MM.1S (cell line): ENCODE measurements around the gene ANKRD16.
A peak's percentile ranks its signal among the peaks of the same experiment; 100 is the strongest.

Source experiments
- DNase-seq: peaks from one replicate; pipeline ENCODE4 v3.0.0-alpha.2; 2015
- H2AFZ ChIP-seq: fragments of 300-600 bp; sonication (generic); 2 replicates; pipeline ENCODE4 v1.6.0; 2016; ENCODE audit warnings: antibody characterized with exemption, low read length
- H3F3A ChIP-seq: fragments of 300-600 bp; sonication (generic); 2 replicates; pipeline ENCODE4 v1.6.1; 2016; ENCODE audit warnings: mild to moderate bottlenecking, antibody characterized with exemption, low read length, moderate library complexity, mixed read lengths; ENCODE audit not compliant: insufficient read depth
- H3K27ac ChIP-seq: fragments of 300-600 bp; sonication (generic); 2 replicates; pipeline ENCODE4 v1.5.1; 2016; ENCODE audit warnings: mild to moderate bottlenecking, low read length
- H3K27me3 ChIP-seq: fragments of 300-600 bp; sonication (generic); replicated peaks from 2 replicates; pipeline ENCODE4 v1.6.0; 2016; ENCODE audit warnings: low read length; ENCODE audit not compliant: insufficient read depth
- H3K36me3 ChIP-seq: fragments of 300-600 bp; sonication (generic); replicated peaks from 2 replicates; pipeline ENCODE4 v1.6.1; 2016; ENCODE audit warnings: mild to moderate bottlenecking, low read length, mixed read lengths; ENCODE audit not compliant: insufficient read depth
- H3K4me1 ChIP-seq: fragments of 300-600 bp; sonication (generic); 2 replicates; pipeline ENCODE4 v1.6.1; 2016; ENCODE audit warnings: low read length, mixed read lengths
- H3K4me2 ChIP-seq: fragments of 300-600 bp; sonication (generic); 2 replicates; pipeline ENCODE4 v1.6.0; 2016; ENCODE audit warnings: low read depth, low read length
- H3K4me3 ChIP-seq: fragments of 300-600 bp; sonication (generic); 2 replicates; pipeline ENCODE4 v1.5.1; 2016; ENCODE audit warnings: low read length, mixed read lengths
- H3K79me2 ChIP-seq: fragments of 300-600 bp; sonication (generic); 2 replicates; pipeline ENCODE4 v1.6.1; 2016; ENCODE audit warnings: mixed run types, low read length, mixed read lengths
- H3K9ac ChIP-seq: fragments of 300-600 bp; sonication (generic); 2 replicates; pipeline ENCODE4 v1.6.1; 2016; ENCODE audit warnings: low read length, mixed read lengths
- H3K9me2 ChIP-seq: fragments of 300-600 bp; sonication (generic); replicated peaks from 2 replicates; pipeline ENCODE4 v1.6.1; 2016; ENCODE audit warnings: mild to moderate bottlenecking, low read length, mixed read lengths; ENCODE audit not compliant: insufficient read depth
- H3K9me3 ChIP-seq: fragments of 300-600 bp; sonication (generic); replicated peaks from 2 replicates; pipeline ENCODE4 v1.6.1; 2016; ENCODE audit warnings: mild to moderate bottlenecking, low read length, mixed read lengths; ENCODE audit not compliant: insufficient read depth
- H4K20me1 ChIP-seq: fragments of 300-600 bp; sonication (generic); 2 replicates; pipeline ENCODE4 v1.6.1; 2016; ENCODE audit warnings: mild to moderate bottlenecking, low read length, moderate library complexity, mixed read lengths; ENCODE audit not compliant: insufficient read depth
- EZH2 ChIP-seq: fragments of 300-600 bp; sonication (generic); optimal IDR thresholded peaks from 2 replicates; pipeline ENCODE3; 2017; ENCODE audit warnings: low read depth, mild to moderate bottlenecking, antibody characterized with exemption, low read length, mixed read lengths
- EZH2phosphoT487 ChIP-seq: fragments of 300-600 bp; sonication (generic); IDR thresholded peaks from 2 replicates; pipeline ENCODE4 v1.6.1; 2018; ENCODE audit warnings: antibody characterized with exemption, low read length
- TF ChIP-seq, protein P1 (sequence below): fragments of 300-600 bp; sonication (generic); IDR thresholded peaks from 2 replicates; pipeline ENCODE4 v1.5.1; 2016; ENCODE audit warnings: antibody characterized with exemption, low read length, mixed read lengths

The ANKRD16 gene

DNA sequence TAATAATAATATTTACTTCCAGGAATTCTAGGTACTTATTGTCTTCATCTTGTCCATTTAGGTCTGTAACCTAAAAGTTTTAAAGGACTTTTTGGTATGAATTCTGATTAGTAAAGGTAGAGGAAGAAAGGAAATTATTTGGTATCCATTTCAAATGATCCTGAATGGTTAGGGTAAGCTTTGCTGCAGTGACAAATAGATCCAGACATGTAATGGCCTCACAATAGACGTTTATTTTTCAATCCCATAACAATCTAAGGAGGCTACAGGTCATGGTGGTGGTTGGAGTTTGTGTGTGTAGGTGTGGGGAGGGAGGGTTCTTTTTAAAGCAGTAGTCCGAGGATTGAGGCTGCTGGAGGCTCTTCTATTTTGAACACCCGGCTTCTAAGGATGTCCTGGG, 5.7 kb upstream of the ANKRD16 start:
- TF ChIP-seq EZH2 (no peak), EZH2phosphoT487 (no peak)
- TF ChIP-seq, protein P1, sequence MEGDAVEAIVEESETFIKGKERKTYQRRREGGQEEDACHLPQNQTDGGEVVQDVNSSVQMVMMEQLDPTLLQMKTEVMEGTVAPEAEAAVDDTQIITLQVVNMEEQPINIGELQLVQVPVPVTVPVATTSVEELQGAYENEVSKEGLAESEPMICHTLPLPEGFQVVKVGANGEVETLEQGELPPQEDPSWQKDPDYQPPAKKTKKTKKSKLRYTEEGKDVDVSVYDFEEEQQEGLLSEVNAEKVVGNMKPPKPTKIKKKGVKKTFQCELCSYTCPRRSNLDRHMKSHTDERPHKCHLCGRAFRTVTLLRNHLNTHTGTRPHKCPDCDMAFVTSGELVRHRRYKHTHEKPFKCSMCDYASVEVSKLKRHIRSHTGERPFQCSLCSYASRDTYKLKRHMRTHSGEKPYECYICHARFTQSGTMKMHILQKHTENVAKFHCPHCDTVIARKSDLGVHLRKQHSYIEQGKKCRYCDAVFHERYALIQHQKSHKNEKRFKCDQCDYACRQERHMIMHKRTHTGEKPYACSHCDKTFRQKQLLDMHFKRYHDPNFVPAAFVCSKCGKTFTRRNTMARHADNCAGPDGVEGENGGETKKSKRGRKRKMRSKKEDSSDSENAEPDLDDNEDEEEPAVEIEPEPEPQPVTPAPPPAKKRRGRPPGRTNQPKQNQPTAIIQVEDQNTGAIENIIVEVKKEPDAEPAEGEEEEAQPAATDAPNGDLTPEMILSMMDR, result no peak
- Histone ChIP-seq H3K4me3 (peak overlapping the region; percentile 50), H3K9me2 (no peaks in the 10 kb centered on the region), H3K27me3 (no peaks in the 10 kb centered on the region), H3K4me2 (peak overlapping the region; percentile 92), H3K9ac (peak overlapping the region; percentile 46), H3K36me3 (no peaks in the 10 kb centered on the region; the same call in 1 of the 2 replicates), H3K79me2 (peaks cover 90% of the 10 kb centered on the region), H3K4me1 (peaks cover 82% of the 10 kb centered on the region), H2AFZ (no peak overlapping the region), H3F3A (peaks cover 54% of the 10 kb centered on the region), H4K20me1 (no peaks in the 10 kb centered on the region), H3K9me3 (no peaks in the 10 kb centered on the region), H3K27ac (peak overlapping the region; percentile 97)
- peak; percentile 27 for DNase-seq

DNA sequence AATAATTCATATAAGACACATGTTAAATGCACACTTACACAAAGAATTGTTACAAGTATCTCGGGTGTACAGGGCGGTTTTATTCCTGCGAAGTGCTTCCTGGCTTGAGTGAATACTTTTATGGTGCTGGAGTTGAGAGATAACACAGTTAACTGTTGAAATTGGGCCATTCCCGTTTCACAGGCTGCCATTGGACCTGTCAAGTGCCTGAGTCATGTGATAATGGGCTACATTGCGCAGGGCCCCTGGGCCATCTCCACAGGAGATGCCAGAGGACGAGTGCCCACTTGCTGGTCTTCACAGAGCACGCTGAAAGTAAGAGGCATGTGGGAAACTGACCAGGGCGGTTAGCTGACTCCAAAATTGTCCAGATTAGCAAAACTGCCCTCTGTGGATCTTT, 5.2 kb upstream of the ANKRD16 start:
- TF ChIP-seq EZH2phosphoT487 (no peak), EZH2 (no peak)
- TF ChIP-seq, protein P1, result no peak
- peaks cover 85% of the 10 kb centered on the region for H3K79me2 ChIP-seq
- H3K27ac ChIP-seq, result peak overlapping the region; percentile 97; the same call in 1 of the 2 replicates
- no peaks in the 10 kb centered on the region for H4K20me1 ChIP-seq
- H3K27me3 ChIP-seq, result no peaks in the 10 kb centered on the region
- H3K4me3 ChIP-seq, result peak overlapping the region; percentile 50
- H3K4me1 ChIP-seq, result peaks cover 81% of the 10 kb centered on the region
- no peak overlapping the region for H2AFZ ChIP-seq
- peak overlapping the region; percentile 92 for H3K4me2 ChIP-seq
- DNase-seq, result no peak
- no peaks in the 10 kb centered on the region for H3K9me3 ChIP-seq
- peaks cover 54% of the 10 kb centered on the region for H3F3A ChIP-seq
- no peaks in the 10 kb centered on the region for H3K9me2 ChIP-seq
- H3K36me3 ChIP-seq, result no peaks in the 10 kb centered on the region; the same call in 1 of the 2 replicates
- H3K9ac ChIP-seq, result no peak overlapping the region

DNA sequence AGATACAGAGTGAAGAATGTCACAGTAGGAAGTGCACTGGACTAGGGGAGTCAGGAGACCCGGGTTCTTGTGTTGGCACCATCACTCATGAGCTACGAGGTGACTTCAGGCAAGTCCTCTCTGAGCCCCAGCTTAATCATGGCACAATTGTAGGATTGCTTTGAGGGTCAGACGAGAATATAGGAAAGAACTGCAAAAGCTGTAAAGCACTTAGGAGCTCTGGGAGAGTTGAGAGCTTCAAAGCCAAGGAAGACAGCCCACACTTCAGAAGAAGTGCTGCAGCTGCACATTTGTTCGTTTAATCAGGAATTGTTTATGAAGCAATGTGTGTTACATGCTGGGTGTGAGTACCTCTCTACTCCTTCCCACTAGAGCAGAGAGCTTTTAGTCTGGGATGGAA, 4.7 kb upstream of the ANKRD16 start:
- DNase-seq, result no peak
- Histone ChIP-seq H2AFZ (no peak overlapping the region), H3K4me1 (peaks cover 76% of the 10 kb centered on the region), H3K27me3 (no peaks in the 10 kb centered on the region), H4K20me1 (no peaks in the 10 kb centered on the region), H3K9me2 (no peaks in the 10 kb centered on the region), H3K9ac (no peak overlapping the region), H3K4me2 (peak overlapping the region; percentile 92; the same call in 1 of the 2 replicates), H3K27ac (peak overlapping the region; percentile 97; the same call in 1 of the 2 replicates), H3K36me3 (no peaks in the 10 kb centered on the region; the same call in 1 of the 2 replicates), H3K9me3 (no peaks in the 10 kb centered on the region), H3K79me2 (peaks cover 83% of the 10 kb centered on the region), H3F3A (peaks cover 54% of the 10 kb centered on the region), H3K4me3 (no peak overlapping the region)
- TF ChIP-seq EZH2 (no peak), EZH2phosphoT487 (no peak)

DNA sequence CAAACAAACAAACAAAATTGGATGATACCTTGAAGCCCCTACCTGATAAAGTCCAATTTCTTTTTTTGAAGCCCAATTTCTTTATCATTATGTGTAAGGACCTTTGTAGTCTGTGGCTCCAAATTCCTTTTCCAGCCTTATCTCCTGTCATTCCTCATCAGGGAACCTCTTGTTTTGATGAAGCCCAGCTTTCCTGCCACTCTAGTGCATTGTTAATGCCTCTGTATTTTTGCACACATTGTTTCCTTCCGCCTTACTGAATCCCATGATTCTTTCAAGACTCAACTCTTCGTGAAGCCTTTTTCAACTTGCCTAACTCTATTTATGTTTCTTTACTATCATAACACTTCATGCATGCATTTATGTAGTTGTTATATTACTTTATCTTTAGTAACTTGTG, 3.6 kb upstream of the ANKRD16 start:
- no peaks in the 10 kb centered on the region for H3K9me2 ChIP-seq
- no peaks in the 10 kb centered on the region; the same call in 1 of the 2 replicates for H3K36me3 ChIP-seq
- H3K79me2 ChIP-seq, result peaks cover 81% of the 10 kb centered on the region
- H2AFZ ChIP-seq, result no peak overlapping the region
- TF ChIP-seq, protein P1, result no peak
- TF ChIP-seq EZH2, result no peak
- TF ChIP-seq EZH2phosphoT487, result no peak
- no peaks in the 10 kb centered on the region for H3K9me3 ChIP-seq
- no peak overlapping the region; the same call in 1 of the 2 replicates for H3K4me2 ChIP-seq
- no peak for DNase-seq
- H3K4me1 ChIP-seq, result peaks cover 73% of the 10 kb centered on the region
- H4K20me1 ChIP-seq, result no peaks in the 10 kb centered on the region
- no peak overlapping the region for H3K4me3 ChIP-seq
- peaks cover 54% of the 10 kb centered on the region for H3F3A ChIP-seq
- H3K9ac ChIP-seq, result no peak overlapping the region
- no peaks in the 10 kb centered on the region for H3K27me3 ChIP-seq
- no peak overlapping the region for H3K27ac ChIP-seq
